ENCODE data around the gene SARDH.

DNA sequence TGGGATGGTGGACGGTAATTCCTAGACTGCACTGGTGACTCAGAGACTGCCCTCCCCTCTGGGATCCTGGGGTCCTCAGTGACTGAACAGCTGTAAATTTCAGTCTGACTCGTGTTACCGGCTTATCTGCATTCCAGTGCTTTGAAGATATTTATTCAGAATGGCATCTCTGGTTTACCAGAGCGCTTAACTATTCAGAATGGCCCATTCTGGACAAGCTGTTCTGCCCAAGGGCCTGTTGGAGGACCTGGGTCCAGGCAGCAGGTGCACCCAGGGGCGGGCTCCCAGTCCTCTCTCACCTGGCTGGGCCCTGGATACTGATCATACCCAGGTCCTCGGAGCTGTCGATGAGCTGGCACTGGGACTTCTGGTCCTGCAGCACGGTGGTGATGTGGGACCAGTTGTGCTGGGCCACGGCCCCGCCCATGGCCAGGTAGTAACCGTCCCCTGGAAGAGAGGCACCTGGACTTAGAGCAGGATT lies 48.0 kb downstream of the SARDH start:
- TF ChIP-seq POLR2A (IDR thresholded peaks at IDR 0.05): no peak
- TF ChIP-seq, protein P1, sequence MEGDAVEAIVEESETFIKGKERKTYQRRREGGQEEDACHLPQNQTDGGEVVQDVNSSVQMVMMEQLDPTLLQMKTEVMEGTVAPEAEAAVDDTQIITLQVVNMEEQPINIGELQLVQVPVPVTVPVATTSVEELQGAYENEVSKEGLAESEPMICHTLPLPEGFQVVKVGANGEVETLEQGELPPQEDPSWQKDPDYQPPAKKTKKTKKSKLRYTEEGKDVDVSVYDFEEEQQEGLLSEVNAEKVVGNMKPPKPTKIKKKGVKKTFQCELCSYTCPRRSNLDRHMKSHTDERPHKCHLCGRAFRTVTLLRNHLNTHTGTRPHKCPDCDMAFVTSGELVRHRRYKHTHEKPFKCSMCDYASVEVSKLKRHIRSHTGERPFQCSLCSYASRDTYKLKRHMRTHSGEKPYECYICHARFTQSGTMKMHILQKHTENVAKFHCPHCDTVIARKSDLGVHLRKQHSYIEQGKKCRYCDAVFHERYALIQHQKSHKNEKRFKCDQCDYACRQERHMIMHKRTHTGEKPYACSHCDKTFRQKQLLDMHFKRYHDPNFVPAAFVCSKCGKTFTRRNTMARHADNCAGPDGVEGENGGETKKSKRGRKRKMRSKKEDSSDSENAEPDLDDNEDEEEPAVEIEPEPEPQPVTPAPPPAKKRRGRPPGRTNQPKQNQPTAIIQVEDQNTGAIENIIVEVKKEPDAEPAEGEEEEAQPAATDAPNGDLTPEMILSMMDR (IDR thresholded peaks at IDR 0.05 in 4 of 5, conservative IDR thresholded peaks at IDR 0.05 in 1 of 5): no peak
